Measurements from ENCODE around the gene DAZL. TPM values are rescaled to one million over a fixed set of nuclear protein-coding genes. Genes with fewer than 3 reads are reported as not detected.

Gene DAZL
- total RNA-seq, 2 donors from 2014 or later: not detected

GRCh38 chr3:16600780-16601536, 4.3 kb downstream of the DAZL start:
- intact Hi-C loops (cut with DNase I): loop anchor here (10.0 kb wide), 1 partner anchor 634 kb away; no protein-coding TSS in a partner anchor
- 4 to 6% methylated on average over 7 of the region's 7 CpGs for WGBS, 2 donors
- ATAC-seq (peak; percentile 60), DNase-seq (peak; percentile 86 to 90 (median 86))
- H3K27me3 ChIP-seq: no peaks in the 10 kb centered on the region
- H3K9me3 ChIP-seq: no peaks in the 10 kb centered on the region
- TF ChIP-seq CTCF (IDR thresholded peaks at IDR 0.05): peak; percentile 66 to 94 (median 84)
- no peak for TF ChIP-seq POLR2A (IDR thresholded peaks at IDR 0.05)
- H3K4me1 ChIP-seq: no peaks in the 10 kb centered on the region
- H3K27ac ChIP-seq: no peak overlapping the region
- H3K4me3 ChIP-seq: no peak overlapping the region
- no peaks in the 10 kb centered on the region for H3K36me3 ChIP-seq (replicated peaks in 1 of 2; ENCODE audit: insufficient read depth in 1 of 2, low read depth in 2 of 2)

- Histone ChIP-seq H3K36me3 (replicated peaks in 1 of 2; ENCODE audit: insufficient read depth in 1 of 2, low read depth in 2 of 2) (no peaks in the 10 kb centered on the region), H3K9me3 (no peaks in the 10 kb centered on the region), H3K27ac (no peak overlapping the region), H3K4me3 (no peak overlapping the region), H3K4me1 (no peaks in the 10 kb centered on the region), H3K27me3 (no peaks in the 10 kb centered on the region)
- intact Hi-C loops (cut with DNase I): loop anchor here (10.0 kb wide), 1 partner anchor 635 kb away; no protein-coding TSS in a partner anchor
- 39 to 56% methylated on average over 3 of the region's 3 CpGs for WGBS, 2 donors
- ATAC-seq (no peak), DNase-seq (no peak)
- TF ChIP-seq POLR2A (IDR thresholded peaks at IDR 0.05): no peak
- no peak for TF ChIP-seq CTCF (IDR thresholded peaks at IDR 0.05)
Measured at GRCh38 chr3:16599694-16600093, 5.5 kb downstream of the DAZL start.

GRCh38 chr3:16596352-16597032, 8.7 kb downstream of the DAZL start:
- intact Hi-C loops (cut with DNase I): no loop called here
- H3K27ac ChIP-seq: no peak overlapping the region
- no peak overlapping the region for H3K4me3 ChIP-seq
- TF ChIP-seq CTCF (IDR thresholded peaks at IDR 0.05) (no peak), POLR2A (IDR thresholded peaks at IDR 0.05) (no peak)
- no peaks in the 10 kb centered on the region for H3K27me3 ChIP-seq
- DNase-seq (no peak), ATAC-seq (no peak)
- H3K9me3 ChIP-seq: no peaks in the 10 kb centered on the region
- H3K4me1 ChIP-seq: no peaks in the 10 kb centered on the region
- no peaks in the 10 kb centered on the region for H3K36me3 ChIP-seq (replicated peaks in 1 of 2; ENCODE audit: insufficient read depth in 1 of 2, low read depth in 2 of 2)
- WGBS, 2 donors: 65 to 73% methylated on average over 5 of the region's 5 CpGs

- H3K9me3 ChIP-seq: no peaks in the 10 kb centered on the region
- H3K4me3 ChIP-seq: no peak overlapping the region
- no peak for TF ChIP-seq POLR2A (IDR thresholded peaks at IDR 0.05)
- TF ChIP-seq CTCF (IDR thresholded peaks at IDR 0.05): no peak
- no peaks in the 10 kb centered on the region for H3K36me3 ChIP-seq (replicated peaks in 1 of 2; ENCODE audit: insufficient read depth in 1 of 2, low read depth in 2 of 2)
- no peak for DNase-seq
- ATAC-seq: no peak
- intact Hi-C loops (cut with DNase I): no loop called here
- no peak overlapping the region for H3K27ac ChIP-seq
- H3K4me1 ChIP-seq: no peaks in the 10 kb centered on the region
- 75 to 79% methylated on average over 3 of the region's 3 CpGs for WGBS, 2 donors
- no peaks in the 10 kb centered on the region for H3K27me3 ChIP-seq
Measured at GRCh38 chr3:16595778-16596177, 9.4 kb downstream of the DAZL start.

All from body of pancreas (tissue), 4 donors.